ENCODE measurements around the gene FERMT2. TPM values are rescaled to one million over a fixed set of nuclear protein-coding genes. Genes with fewer than 3 reads are reported as not detected.

Gene FERMT2
- total RNA-seq, 2 donors from 2014 or later = 0.62 to 0.78 TPM

DNA sequence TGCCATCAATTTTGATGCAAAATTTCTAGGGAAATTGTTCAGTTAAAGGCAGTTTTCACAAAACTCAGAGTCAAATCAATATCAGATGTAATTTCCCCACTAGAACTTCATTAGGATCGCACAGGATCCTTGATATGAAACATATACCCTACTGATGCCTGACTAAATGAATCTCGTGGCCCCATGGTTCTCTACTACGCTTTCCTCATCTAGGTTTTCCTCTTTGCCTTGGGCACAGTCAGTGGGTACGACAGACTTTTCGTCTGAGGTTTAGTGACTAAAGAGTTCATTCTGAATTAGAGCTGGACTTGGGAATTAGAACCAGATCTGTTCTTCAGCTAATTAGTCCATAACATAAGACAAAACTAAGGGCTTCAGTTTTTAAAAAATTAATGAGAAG is 117.0 kb downstream of the FERMT2 start:
- H3K36me3 Mint-ChIP-seq = no peaks in the 10 kb centered on the region
- no peak for ATAC-seq
- H3K9me3 Mint-ChIP-seq = no peaks in the 10 kb centered on the region
- no peaks in the 10 kb centered on the region for H3K4me1 Mint-ChIP-seq (ENCODE audit: low read depth in 2 of 2)
- H3K27me3 Mint-ChIP-seq = no peaks in the 10 kb centered on the region
- no peak overlapping the region for H3K4me3 Mint-ChIP-seq
- no peak for DNase-seq (ENCODE audit: low spot score)
- no peak overlapping the region for H3K27ac Mint-ChIP-seq

DNA sequence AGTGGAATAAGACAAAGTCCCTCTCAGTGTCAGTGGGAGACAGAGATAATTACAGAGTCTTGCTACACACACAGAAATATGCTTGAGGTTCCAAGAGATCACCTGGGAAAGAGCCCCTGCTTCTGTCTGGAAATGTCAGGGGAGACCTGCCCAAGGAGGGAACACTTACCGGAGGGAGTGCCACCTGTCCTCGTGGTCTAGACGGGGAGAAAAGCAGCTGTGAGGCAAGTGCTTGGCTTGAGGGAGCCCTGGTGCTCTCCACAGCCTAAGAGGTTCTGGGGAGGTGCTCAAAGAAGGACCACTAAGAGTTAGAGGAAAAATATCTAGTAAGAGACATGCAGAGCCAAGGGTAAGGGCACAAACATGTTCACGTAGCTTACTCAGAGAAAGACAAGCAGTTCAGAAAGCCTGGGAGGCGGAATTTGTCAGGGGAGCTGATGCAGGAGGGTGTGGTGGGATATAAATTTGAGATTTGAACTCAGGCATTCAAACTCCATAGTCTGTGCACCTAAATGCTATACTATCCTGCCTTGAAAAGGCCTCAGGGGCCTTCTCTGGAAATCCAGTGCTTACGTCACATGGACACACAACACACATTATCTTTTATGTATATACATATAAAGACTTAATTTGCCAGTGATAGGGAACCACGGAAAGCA is 121.2 kb downstream of the FERMT2 start:
- no peak for ATAC-seq
- Mint-ChIP-seq H3K4me1 (ENCODE audit: low read depth in 2 of 2) (no peaks in the 10 kb centered on the region), H3K4me3 (no peak overlapping the region), H3K9me3 (no peaks in the 10 kb centered on the region), H3K27me3 (no peaks in the 10 kb centered on the region), H3K27ac (no peak overlapping the region), H3K36me3 (no peaks in the 10 kb centered on the region)
- no peak for DNase-seq (ENCODE audit: low spot score)

DNA sequence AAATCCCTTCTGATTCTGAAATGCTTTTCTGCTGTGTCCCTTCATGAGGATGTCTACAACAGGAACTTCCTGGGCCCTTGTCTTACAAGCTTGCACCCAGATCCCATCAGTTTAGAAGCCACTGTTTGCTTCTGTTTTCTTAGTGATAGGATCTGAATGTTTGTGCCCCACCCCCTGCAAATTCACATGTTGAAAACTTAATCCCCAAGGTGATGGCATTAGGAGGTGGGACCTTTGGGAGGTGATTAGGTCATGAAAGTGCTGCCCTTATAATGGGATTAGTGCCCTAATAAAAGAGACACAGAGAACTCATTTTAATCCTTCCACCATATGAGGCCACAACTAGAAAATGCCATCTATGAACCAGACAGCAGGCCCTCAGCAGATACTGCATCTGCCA is 123.4 kb downstream of the FERMT2 start:
- Mint-ChIP-seq H3K36me3 (no peaks in the 10 kb centered on the region), H3K4me3 (no peak overlapping the region), H3K27me3 (no peaks in the 10 kb centered on the region), H3K4me1 (ENCODE audit: low read depth in 2 of 2) (no peaks in the 10 kb centered on the region), H3K9me3 (no peaks in the 10 kb centered on the region), H3K27ac (no peak overlapping the region)
- no peak for ATAC-seq
- DNase-seq (ENCODE audit: low spot score) = no peak

DNA sequence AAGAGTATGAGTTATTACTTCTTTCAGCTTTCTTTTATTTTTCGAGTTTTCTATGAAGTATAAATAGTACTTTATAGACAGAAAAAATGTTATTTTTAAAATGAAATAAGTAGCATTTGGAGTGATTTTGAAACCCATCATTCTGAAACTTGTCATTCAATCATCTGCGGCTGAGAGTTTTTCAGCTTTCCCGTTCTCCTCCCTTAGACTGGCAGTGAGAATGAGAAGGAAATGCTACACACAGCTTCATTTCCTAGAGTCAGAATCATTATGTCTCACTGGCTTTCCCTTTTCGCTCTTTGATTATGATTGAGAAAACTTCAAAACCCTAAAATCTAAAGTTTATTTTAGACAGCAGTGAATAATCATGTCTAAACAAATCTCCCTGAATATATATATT is 125.8 kb downstream of the FERMT2 start:
- Mint-ChIP-seq H3K4me1 (ENCODE audit: low read depth in 2 of 2) (no peaks in the 10 kb centered on the region), H3K36me3 (no peaks in the 10 kb centered on the region), H3K27ac (no peak overlapping the region), H3K27me3 (no peaks in the 10 kb centered on the region), H3K9me3 (no peaks in the 10 kb centered on the region), H3K4me3 (no peak overlapping the region)
- ATAC-seq (peak in 1 of 2 donors; percentile 58), DNase-seq (ENCODE audit: low spot score) (no peak)

DNA sequence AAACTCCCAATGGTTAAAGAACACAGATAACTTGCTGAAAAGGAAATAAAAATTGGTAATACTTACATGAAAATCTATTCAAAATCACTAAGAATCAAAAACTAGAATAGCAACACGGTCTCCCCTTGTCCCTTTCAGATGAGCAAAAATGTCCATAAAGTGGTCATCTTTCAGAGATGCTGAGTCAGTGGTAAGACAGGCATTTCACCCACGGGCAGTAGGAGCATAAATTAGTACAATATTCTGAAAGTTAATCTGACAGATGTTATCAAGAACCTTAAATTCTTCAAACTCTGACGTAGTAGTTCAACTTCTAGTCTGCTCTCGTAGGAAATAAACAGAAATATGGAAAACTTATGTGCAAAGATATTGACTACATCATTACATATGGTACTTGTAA is 126.4 kb downstream of the FERMT2 start:
- H3K27me3 Mint-ChIP-seq = no peaks in the 10 kb centered on the region

DNA sequence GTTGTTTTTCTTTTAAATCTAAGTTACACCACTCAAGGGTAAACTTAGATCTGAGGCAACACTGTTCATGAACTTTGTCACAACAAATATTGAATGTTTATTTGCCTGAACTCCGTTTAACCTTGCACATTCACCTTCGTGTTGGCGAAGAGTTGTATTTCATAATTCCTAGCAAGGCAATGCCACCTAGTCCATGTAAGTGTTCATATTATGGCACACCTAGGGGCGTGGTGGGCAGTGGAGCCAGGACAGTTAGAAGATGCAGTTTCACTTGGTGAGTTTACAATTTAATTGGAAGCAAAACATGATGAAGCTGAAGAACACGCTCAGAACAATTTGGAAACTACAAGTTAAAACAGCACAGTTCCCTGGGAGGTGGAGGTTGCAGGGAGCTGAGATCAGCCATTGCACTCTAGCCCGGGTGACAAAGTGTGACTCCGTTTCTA is 129.0 kb downstream of the FERMT2 start:
- no peaks in the 10 kb centered on the region for H3K27me3 Mint-ChIP-seq
- no peak overlapping the region for H3K27ac Mint-ChIP-seq
- H3K4me3 Mint-ChIP-seq = no peak overlapping the region
- DNase-seq (ENCODE audit: low spot score) (no peak), ATAC-seq (no peak)
- H3K9me3 Mint-ChIP-seq = no peaks in the 10 kb centered on the region
- H3K4me1 Mint-ChIP-seq (ENCODE audit: low read depth in 2 of 2) = no peaks in the 10 kb centered on the region
- no peaks in the 10 kb centered on the region for H3K36me3 Mint-ChIP-seq

More for the DNA sequence above, 126.4 kb downstream of the FERMT2 start:
- H3K27ac Mint-ChIP-seq = no peak overlapping the region
- no peak for DNase-seq (ENCODE audit: low spot score)
- H3K36me3 Mint-ChIP-seq = no peaks in the 10 kb centered on the region
- H3K4me1 Mint-ChIP-seq (ENCODE audit: low read depth in 2 of 2) = no peaks in the 10 kb centered on the region
- H3K4me3 Mint-ChIP-seq = no peak overlapping the region
- H3K9me3 Mint-ChIP-seq = no peaks in the 10 kb centered on the region
- no peak for ATAC-seq

DNA sequence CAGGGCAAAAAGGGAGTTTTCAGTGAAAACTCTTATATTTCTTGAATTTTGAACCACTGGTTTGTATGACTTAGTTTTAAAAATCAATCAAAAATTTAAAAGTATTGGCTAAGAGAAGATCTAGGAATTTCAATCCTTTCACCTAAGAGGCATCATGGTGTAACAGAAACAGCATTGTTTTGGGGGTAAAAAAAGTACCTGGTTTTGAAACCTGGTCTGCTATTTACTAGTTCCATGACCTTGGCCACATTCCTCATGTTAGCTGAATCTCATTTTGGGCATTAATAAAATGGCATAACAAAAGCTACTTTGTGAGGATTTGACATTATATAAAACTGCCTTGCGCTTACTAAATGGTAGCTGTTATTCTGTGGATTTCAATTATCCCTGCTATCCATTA is 142.7 kb downstream of the FERMT2 start:
- ATAC-seq (no peak), DNase-seq (ENCODE audit: low spot score) (no peak)
- Mint-ChIP-seq H3K4me1 (ENCODE audit: low read depth in 2 of 2) (peaks cover 0 to 2% of the 10 kb centered on the region in 2 donors), H3K36me3 (no peaks in the 10 kb centered on the region), H3K9me3 (no peaks in the 10 kb centered on the region), H3K4me3 (no peak overlapping the region), H3K27ac (no peak overlapping the region), H3K27me3 (no peaks in the 10 kb centered on the region)

Other genes with a start within 250 kb of the FERMT2 start
- 100 to 1,000 TPM; 123 to 129 TPM for gene PSMC6, start 243.8 kb downstream of the FERMT2 start, total RNA-seq
- gene STYX, start 220.9 kb downstream of the FERMT2 start, total RNA-seq = 10 to 100 TPM; 11.9 to 13.2 TPM
- 10 to 100 TPM; 25.9 to 31.4 TPM for gene GNPNAT1, start 159.4 kb downstream of the FERMT2 start, total RNA-seq
- gene DDHD1, start 202.3 kb upstream of the FERMT2 start, total RNA-seq = 10 to 100 TPM; 71.3 to 87.5 TPM